Ascending aorta (tissue), 2 donors: ENCODE data around the gene KCNIP3. TPM values are rescaled to one million over a fixed set of nuclear protein-coding genes. Genes with fewer than 3 reads are reported as not detected.
"Not testable (repeated sequence)": the region's sequence is repeated elsewhere in the genome, so short reads cannot be mapped to it uniquely, and the experiment has no call there.

Experiments used
- DNase-seq, 2 donors: peaks; one replicate each; pipeline ENCODE4 v3.0.0-alpha.2; 2019; ENCODE audit warnings: low spot score in 2 of 2
- H3K27ac ChIP-seq, 2 donors: fragments of 200-600 bp; sonication (generic); one replicate each; pipeline ENCODE4 v1.5.1; 2016 to 2017; ENCODE audit warnings: mild to moderate bottlenecking in 1 of 2
- H3K27me3 ChIP-seq: fragments of 200-600 bp; sonication (generic); one replicate; pipeline ENCODE4 v1.5.1; 2017
- H3K36me3 ChIP-seq, 2 donors: fragments of 200-600 bp; sonication (generic); one replicate each; pipeline ENCODE4 v1.5.1; 2016
- H3K4me1 ChIP-seq, 2 donors: fragments of 200-600 bp; sonication (generic); one replicate each; pipeline ENCODE4 v1.5.1; 2016 to 2017; ENCODE audit warnings: mild to moderate bottlenecking in 1 of 2
- H3K4me3 ChIP-seq, 2 donors: fragments of 200-600 bp; sonication (generic); one replicate each; pipeline ENCODE4 v1.5.1; 2016 to 2017; ENCODE audit warnings: mild to moderate bottlenecking in 1 of 2
- H3K9me3 ChIP-seq, 2 donors: fragments of 200-600 bp; sonication (generic); one replicate each; pipeline ENCODE4 v1.5.1; 2016
- intact Hi-C: fragments of 100-400 bp; cut with DNase I; formaldehyde crosslinking; loops from one replicate; pipeline ENCODE4 v1.15.1; 2023
- total RNA-seq: library from RNA; depleted of rRNA; stranded (reverse); fragments of >200 nt; gene quantifications from one replicate; pipeline ENCODE4 v1.1.0, GENCODE V29; 2016
- TF ChIP-seq, protein P1 (sequence below), 3 experiments: fragments of 200-600 bp in 2 of 3; fragments of 450-650 bp in 1 of 3; sonication (generic) in 2 of 3; IDR thresholded peaks; one replicate each; pipeline ENCODE4 v1.5.1; 2016 to 2019; ENCODE audit warnings: antibody characterized with exemption in 3 of 3, mild to moderate bottlenecking in 1 of 3, moderate library complexity in 1 of 3

Gene KCNIP3
- total RNA-seq, 1 donor from 2014 or later = 5.2 TPM

DNA sequence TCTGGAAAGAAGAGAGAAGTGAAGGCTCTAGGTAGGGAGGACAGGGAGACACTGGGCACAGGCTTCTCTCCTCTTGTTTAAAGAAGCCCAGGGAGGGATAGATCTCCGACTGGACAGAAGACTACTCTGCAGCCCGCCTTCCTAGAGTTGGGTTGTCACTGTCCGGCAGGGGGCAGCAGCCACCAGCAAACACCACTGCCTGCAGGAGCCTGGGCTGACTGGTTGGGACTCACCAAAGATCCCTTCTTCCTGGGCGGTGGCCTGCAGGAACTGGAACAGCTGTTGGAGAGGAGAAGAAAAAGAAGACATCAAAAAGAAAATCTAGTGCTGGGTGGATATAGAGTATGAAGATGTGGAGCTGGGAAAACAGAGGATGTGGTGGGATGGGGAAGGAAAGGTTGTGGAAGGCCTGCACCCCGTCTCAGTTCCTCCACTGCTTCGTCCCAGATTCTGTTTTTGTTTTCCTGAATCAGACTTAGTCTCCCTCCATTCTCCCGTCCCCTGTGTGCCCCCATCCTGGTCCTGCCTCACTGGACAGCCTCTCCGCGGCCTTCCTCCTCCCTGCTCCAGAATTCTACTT, 117.0 kb downstream of the KCNIP3 start:
- H3K4me1 ChIP-seq, H3K4me3 ChIP-seq, H3K27ac ChIP-seq, H3K27me3 ChIP-seq, H3K36me3 ChIP-seq, H3K9me3 ChIP-seq: not testable (repeated sequence)
- peak; percentile 25 to 87 for DNase-seq
- intact Hi-C loops = loop anchor here (1.0 kb wide), 1 partner anchor 315 kb away; no protein-coding TSS in a partner anchor
- TF ChIP-seq, protein P1, sequence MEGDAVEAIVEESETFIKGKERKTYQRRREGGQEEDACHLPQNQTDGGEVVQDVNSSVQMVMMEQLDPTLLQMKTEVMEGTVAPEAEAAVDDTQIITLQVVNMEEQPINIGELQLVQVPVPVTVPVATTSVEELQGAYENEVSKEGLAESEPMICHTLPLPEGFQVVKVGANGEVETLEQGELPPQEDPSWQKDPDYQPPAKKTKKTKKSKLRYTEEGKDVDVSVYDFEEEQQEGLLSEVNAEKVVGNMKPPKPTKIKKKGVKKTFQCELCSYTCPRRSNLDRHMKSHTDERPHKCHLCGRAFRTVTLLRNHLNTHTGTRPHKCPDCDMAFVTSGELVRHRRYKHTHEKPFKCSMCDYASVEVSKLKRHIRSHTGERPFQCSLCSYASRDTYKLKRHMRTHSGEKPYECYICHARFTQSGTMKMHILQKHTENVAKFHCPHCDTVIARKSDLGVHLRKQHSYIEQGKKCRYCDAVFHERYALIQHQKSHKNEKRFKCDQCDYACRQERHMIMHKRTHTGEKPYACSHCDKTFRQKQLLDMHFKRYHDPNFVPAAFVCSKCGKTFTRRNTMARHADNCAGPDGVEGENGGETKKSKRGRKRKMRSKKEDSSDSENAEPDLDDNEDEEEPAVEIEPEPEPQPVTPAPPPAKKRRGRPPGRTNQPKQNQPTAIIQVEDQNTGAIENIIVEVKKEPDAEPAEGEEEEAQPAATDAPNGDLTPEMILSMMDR (IDR thresholded peaks at IDR 0.05) = peak; percentile 71 to 92 (median 85)

DNA sequence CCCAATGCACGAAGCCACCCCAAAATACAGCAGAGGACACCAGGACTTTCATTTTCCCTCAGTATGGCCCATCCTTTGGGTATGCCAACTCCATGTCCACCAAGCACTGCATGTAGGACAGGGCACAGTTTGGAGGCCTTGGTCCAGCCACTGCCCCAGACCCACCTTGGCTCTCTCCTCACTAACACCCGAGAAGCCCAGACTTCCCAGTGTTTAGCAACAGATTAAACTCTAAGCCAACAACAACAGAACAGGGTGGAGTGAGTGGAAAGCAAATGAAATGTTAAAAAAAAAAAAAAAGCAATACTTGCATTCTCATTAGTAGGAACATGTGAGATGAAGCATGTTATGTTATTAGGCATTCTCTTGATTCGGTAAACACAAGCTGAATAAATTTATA, 118.0 kb downstream of the KCNIP3 start:
- DNase-seq, H3K27ac ChIP-seq, H3K4me3 ChIP-seq, H3K9me3 ChIP-seq, H3K27me3 ChIP-seq, H3K36me3 ChIP-seq, intact Hi-C loops, H3K4me1 ChIP-seq: not testable (repeated sequence)

DNA sequence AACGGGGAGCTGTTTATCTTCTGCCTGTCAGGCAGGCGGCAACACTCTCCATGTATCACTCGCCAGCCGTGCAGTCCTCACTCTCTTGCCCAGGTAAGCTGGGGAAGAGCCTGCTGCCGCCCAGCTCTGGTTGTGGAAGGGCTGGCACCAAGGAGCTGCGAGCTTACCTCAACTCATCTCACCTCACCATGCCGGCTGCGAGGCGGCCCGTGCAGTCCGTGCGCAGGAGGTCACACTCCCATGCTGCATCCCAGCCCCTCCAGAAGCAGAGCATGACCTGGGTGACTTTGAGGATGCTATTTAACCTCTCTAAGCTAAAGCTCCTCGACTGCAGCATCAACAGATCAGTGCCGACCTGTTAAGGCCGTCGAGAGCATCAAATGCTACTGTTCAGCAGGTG, 118.4 kb downstream of the KCNIP3 start:
- H3K4me3 ChIP-seq, H3K9me3 ChIP-seq, H3K27ac ChIP-seq, DNase-seq, H3K4me1 ChIP-seq, intact Hi-C loops, H3K27me3 ChIP-seq, H3K36me3 ChIP-seq: not testable (repeated sequence)

DNA sequence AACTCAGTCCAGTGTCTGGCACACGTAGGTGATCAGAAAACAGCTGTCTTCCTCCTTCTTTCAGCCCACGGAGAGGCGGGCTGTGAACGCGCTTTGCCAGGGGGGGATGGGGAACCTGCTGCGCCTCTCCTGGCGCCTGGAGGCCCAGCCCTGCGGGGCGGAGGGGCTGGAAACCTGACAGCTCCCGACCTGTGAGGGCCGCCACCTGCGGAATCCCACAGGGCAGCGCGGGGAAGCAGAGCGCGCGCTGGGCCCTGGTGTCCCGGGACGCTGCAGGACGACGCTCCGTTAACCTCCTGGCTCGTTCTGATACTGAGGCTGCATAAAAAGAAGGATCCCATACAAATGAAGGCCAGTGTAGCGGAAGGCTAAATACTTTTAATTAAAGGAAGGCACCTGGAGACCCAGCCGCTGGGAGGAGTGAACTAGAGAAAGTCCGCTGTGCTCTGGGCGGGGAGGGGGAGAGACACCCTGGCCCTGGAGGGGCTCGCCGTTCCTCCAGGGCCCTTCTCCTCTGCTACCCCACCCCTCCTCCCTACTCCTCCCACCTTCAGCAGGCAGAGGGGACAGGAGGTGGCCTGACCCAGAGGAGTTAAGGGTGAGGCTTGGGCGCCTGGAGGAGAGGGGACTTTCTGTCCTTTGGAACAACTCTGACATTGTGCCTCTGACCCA, 130.2 kb downstream of the KCNIP3 start:
- H3K36me3 ChIP-seq, H3K27me3 ChIP-seq, H3K9me3 ChIP-seq, intact Hi-C loops, H3K27ac ChIP-seq, H3K4me3 ChIP-seq, DNase-seq, H3K4me1 ChIP-seq: not testable (repeated sequence)

DNA sequence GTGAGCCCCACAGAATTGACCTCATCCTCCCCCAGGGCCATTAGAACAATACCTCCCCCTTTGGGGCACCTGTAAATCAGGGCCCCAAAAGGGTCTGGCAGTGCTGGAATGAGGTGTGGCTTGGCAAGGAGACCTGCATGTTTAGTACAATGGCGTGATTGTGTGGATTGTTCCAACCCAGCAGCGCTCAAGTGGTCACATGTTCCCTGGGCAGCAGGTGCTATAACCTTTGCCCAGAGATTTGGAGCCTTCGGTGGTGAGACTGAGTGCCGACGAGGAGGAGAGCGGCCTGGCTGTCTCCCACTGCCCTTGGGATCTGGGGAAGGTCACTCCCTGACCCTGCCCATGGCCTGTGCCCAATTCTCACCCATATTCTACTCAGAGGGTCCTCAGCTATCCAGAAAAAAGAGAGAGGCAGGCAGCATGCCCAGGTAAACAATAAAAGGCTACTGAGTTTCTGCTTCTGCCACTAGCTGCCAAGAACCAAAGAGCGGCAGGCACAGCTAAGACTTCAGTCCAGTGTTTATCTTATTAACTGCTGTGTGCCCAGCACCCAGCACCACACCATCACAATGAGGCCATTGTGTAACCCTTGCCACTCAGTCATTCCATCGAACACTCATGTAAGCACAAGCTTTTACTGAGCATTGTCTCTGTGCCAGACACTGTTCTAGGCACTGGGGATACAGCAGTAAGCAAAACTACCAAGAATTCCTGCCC, 132.8 kb downstream of the KCNIP3 start:
- H3K4me1 ChIP-seq, DNase-seq, H3K4me3 ChIP-seq, H3K9me3 ChIP-seq, H3K27ac ChIP-seq, H3K27me3 ChIP-seq, H3K36me3 ChIP-seq, intact Hi-C loops: not testable (repeated sequence)

DNA sequence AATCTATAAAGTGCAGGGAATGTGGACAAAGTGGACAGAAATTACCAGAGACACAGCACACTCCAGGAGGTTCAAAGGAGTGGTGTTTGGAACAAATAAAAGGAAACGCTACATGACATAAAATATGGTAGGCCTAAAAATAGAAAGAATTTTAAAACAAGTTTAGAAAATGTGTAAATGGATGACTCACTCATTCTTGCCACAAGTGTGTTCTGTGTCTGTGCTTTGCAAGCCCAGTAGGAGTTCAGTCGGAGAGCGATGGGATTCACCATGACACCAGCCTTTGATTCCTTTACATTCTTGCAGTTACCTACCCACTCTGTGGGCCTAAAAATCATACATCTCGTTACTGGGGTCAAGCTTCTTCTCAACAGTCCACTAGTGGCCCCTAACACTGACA, 136.2 kb downstream of the KCNIP3 start:
- intact Hi-C loops, H3K27ac ChIP-seq: not testable (repeated sequence)

DNA sequence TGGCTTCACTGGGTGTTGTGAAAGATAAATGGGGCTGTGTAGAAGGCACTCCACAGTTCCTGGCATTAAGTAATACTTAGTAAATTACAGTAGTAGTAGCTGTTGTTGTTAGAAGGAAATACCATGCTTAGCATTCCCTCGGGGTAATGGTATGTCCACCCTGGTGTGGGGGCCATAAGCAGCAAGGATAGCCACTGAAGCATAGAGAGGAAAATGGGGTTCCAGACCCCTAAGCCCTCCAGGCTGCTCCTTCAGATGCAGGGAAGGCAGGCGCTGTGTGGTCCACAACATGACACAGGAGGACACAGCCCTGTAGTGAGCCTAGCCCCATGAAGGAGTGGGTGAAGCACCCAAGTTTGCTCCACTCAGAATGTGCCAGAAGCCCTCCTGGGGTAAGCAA, 136.8 kb downstream of the KCNIP3 start:
- H3K36me3 ChIP-seq, H3K27me3 ChIP-seq, intact Hi-C loops, H3K9me3 ChIP-seq, H3K4me3 ChIP-seq, H3K4me1 ChIP-seq: not testable (repeated sequence)
- H3K27ac ChIP-seq = peak overlapping the region in 1 of 2 donors; percentile 43
- DNase-seq = peak in 1 of 2 donors; percentile 45

More for the DNA sequence above, 136.2 kb downstream of the KCNIP3 start:
- H3K36me3 ChIP-seq, DNase-seq, H3K9me3 ChIP-seq, H3K4me3 ChIP-seq, H3K27me3 ChIP-seq, H3K4me1 ChIP-seq: not testable (repeated sequence)

DNA sequence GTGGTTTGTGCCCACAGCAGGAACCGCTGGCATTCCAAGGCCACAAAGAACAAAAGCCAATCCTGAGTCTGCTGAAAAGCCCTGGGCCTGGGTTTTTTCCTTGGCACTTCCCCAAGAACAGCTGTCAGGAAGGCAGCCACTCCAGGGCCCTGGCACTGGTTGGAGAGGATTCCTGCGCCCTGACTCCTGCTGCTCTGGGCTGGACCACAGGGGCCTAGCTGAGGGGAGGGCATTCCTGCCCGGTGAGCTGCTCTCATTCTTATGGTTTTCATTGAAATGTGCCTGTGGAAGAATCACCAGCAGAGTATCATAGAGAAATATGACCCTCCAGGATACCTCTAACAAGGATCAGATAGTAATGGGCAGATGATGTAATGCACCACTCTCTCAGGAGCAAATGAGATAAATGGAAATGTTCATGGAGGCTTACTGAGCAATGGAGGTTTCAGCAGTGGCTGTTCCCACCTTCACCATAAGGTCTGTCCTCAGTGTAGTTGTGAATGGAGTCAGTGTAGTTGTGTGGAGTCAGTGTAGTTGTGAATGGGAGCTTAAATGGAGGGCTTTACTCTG, 137.4 kb downstream of the KCNIP3 start:
- H3K4me3 ChIP-seq, intact Hi-C loops, H3K27ac ChIP-seq, H3K9me3 ChIP-seq, H3K27me3 ChIP-seq, H3K4me1 ChIP-seq, H3K36me3 ChIP-seq: not testable (repeated sequence)
- DNase-seq = peak; percentile 14 to 91

DNA sequence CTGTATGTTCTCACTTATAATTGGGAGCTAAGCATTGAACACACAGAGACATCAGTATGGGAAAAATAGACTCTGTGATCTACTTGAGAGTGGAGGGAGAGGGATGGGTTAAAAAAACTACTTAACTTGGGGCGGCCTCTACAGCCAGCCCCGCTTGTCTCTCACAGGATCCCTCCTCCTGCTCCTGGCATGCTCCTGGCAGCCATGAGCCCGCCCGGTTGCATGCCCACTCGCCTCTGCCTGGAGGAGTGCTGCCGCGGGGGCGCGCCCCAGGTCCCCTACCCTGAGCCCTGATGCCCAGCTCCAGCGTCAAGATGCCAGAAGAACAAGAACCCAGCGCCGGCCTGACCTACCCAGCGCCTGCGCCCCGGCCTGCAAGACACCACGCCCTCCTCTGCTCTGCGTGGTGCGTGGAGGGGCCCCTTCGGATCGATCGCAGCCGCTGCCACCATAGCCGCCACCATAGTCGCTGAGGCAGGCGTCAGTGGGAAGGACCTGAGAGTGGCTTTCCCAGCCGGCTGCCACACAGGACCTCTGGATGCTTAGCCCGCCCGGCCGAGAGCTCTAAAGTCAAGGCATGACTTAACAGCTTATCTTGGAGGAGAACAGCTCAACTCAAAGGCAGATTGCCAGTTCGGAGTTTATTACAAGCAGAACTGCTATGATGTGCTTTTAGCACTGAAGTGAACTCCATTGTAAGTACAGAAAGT, 138.2 kb downstream of the KCNIP3 start:
- intact Hi-C loops = not testable (repeated sequence)

More for the DNA sequence above, 138.2 kb downstream of the KCNIP3 start:
- not testable (repeated sequence) for H3K4me1 ChIP-seq, H3K27me3 ChIP-seq, H3K4me3 ChIP-seq, H3K9me3 ChIP-seq, DNase-seq, H3K36me3 ChIP-seq, H3K27ac ChIP-seq

Other genes starting within 250 kb of the KCNIP3 start
- gene MRPS5, start 175.5 kb upstream of the KCNIP3 start, total RNA-seq = 30.1 TPM
- gene ZNF514, start 137.5 kb upstream of the KCNIP3 start, total RNA-seq = 10.7 TPM
- 0.75 TPM for gene ZNF2, start 131.5 kb upstream of the KCNIP3 start, total RNA-seq
- gene ZNF892, start 89.8 kb upstream of the KCNIP3 start, total RNA-seq = 1.4 TPM
- gene PROM2, start 22.9 kb upstream of the KCNIP3 start, total RNA-seq = not detected
- gene FAHD2A, start 105.4 kb downstream of the KCNIP3 start, total RNA-seq = 54.0 TPM
- gene TRIM43B, start 187.4 kb downstream of the KCNIP3 start, total RNA-seq = not detected